ENCODE measurements around the gene PKN2.
"Not testable (repeated sequence)": the region's sequence is repeated elsewhere in the genome, so short reads cannot be mapped to it uniquely, and the experiment has no call there.

PKN2 gene

GRCh38 chr1:88875595-88875994, 191.5 kb downstream of the PKN2 start:
- no peak for DNase-seq (ENCODE audit: low spot score)
- no peak overlapping the region for H3K27ac ChIP-seq
- no peak for TF ChIP-seq CTCF (conservative IDR thresholded peaks at IDR 0.05; ENCODE audit: low read depth)
- ChIA-PET CTCF (interaction anchor here (1.2 kb wide), 1 partner anchor 228 kb away, joined by 3 read pairs; no protein-coding TSS in a partner anchor), POLR2A (ENCODE audit: low non-redundant PET) (no interaction called here)

- CTCF ChIA-PET: interaction anchor here (0.7 to 1.2 kb wide), 6 partner anchors 14 to 696 kb away, joined by 3 to 4 read pairs (median 4); no protein-coding TSS in a partner anchor
- DNase-seq (ENCODE audit: low spot score): no peak
- H3K27ac ChIP-seq: no peak overlapping the region
- POLR2A ChIA-PET (ENCODE audit: low non-redundant PET): no interaction called here
- TF ChIP-seq CTCF (conservative IDR thresholded peaks at IDR 0.05; ENCODE audit: low read depth): no peak
Measured at GRCh38 chr1:88876573-88877365, 192.7 kb downstream of the PKN2 start.

GRCh38 chr1:88877382-88877825, 193.3 kb downstream of the PKN2 start:
- peak; percentile 25 for DNase-seq (ENCODE audit: low spot score)
- H3K27ac ChIP-seq: peak overlapping the region; percentile 25
- peak; percentile 61 for TF ChIP-seq CTCF (conservative IDR thresholded peaks at IDR 0.05; ENCODE audit: low read depth)
- ChIA-PET POLR2A (ENCODE audit: low non-redundant PET) (no interaction called here), CTCF (interaction anchor here (0.7 to 1.1 kb wide), 5 partner anchors 15 to 697 kb away, joined by 3 to 4 read pairs (median 4); no protein-coding TSS in a partner anchor)

- CTCF ChIA-PET: interaction anchor here (0.6 to 1.1 kb wide), 3 partner anchors 34 to 1682 kb away, joined by 3 to 4 read pairs (median 3); no protein-coding TSS in a partner anchor
- POLR2A ChIA-PET (ENCODE audit: low non-redundant PET): no interaction called here
- DNase-seq (ENCODE audit: low spot score): no peak
- H3K27ac ChIP-seq: peak overlapping the region; percentile 25
- no peak for TF ChIP-seq CTCF (conservative IDR thresholded peaks at IDR 0.05; ENCODE audit: low read depth)
Measured at GRCh38 chr1:88877911-88878310, 193.8 kb downstream of the PKN2 start.

- no peak for DNase-seq (ENCODE audit: low spot score)
- H3K27ac ChIP-seq: no peak overlapping the region
- no peak for TF ChIP-seq CTCF (conservative IDR thresholded peaks at IDR 0.05; ENCODE audit: low read depth)
- CTCF ChIA-PET: interaction anchor here (0.7 kb wide), 1 partner anchor 1683 kb away, joined by 4 read pairs; no protein-coding TSS in a partner anchor
- POLR2A ChIA-PET (ENCODE audit: low non-redundant PET): no interaction called here
Measured at GRCh38 chr1:88878731-88879130, 194.7 kb downstream of the PKN2 start.

GRCh38 chr1:88880717-88881116, 196.6 kb downstream of the PKN2 start:
- CTCF ChIA-PET; H3K27ac ChIP-seq; POLR2A ChIA-PET (ENCODE audit: low non-redundant PET); DNase-seq (ENCODE audit: low spot score): not testable (repeated sequence)

GRCh38 chr1:88883156-88883555, 199.1 kb downstream of the PKN2 start:
- ChIA-PET CTCF (no interaction called here), POLR2A (ENCODE audit: low non-redundant PET) (no interaction called here)
- DNase-seq (ENCODE audit: low spot score): no peak
- TF ChIP-seq CTCF (conservative IDR thresholded peaks at IDR 0.05; ENCODE audit: low read depth): no peak
- no peak overlapping the region for H3K27ac ChIP-seq

Measured in RWPE1 (cell line).